Prostate gland (tissue), 2 donors: Measurements from ENCODE around the gene CAB39. TPM values are rescaled to one million over a fixed set of nuclear protein-coding genes. Genes with fewer than 3 reads are reported as not detected.

Source experiments
- DNase-seq: peaks from one replicate; pipeline ENCODE4 v3.0.0-alpha.2; 2019; ENCODE audit warnings: low spot score
- H3K27ac ChIP-seq, 2 donors: fragments of 200-600 bp; sonication (generic); 2 replicates each; pipeline ENCODE4 v1.5.1; 2017 to 2019
- H3K27me3 ChIP-seq: fragments of 200-600 bp; sonication (generic); replicated peaks from 2 replicates; pipeline ENCODE4 v1.5.1; 2019; ENCODE audit not compliant: insufficient read depth
- H3K36me3 ChIP-seq, 2 donors: fragments of 200-600 bp; sonication (generic); 1 replicate in 1 of 2; 2 replicates in 1 of 2; pipeline versions ENCODE4 v1.5.1 to v1.8.1; 2017 to 2019
- H3K4me1 ChIP-seq: fragments of 200-600 bp; sonication (generic); replicated peaks from 2 replicates; pipeline ENCODE4 v1.5.1; 2019
- H3K4me3 ChIP-seq, 2 donors: fragments of 200-600 bp; sonication (generic); 2 replicates each; pipeline ENCODE4 v1.5.1; 2017 to 2019
- H3K9me3 ChIP-seq: fragments of 200-600 bp; sonication (generic); 2 replicates; pipeline ENCODE4 v1.5.1; 2017
- CTCF ChIP-seq, 4 experiments: fragments of 200-600 bp in 2 of 4; fragments of 450-650 bp in 2 of 4; sonication (generic) in 2 of 4; IDR thresholded peaks; 1 replicate in 3 of 4; 2 replicates in 1 of 4; pipeline ENCODE4 v1.5.1; 2016 to 2019; ENCODE audit warnings: antibody characterized with exemption in 4 of 4, mild to moderate bottlenecking in 2 of 4, moderate library complexity in 2 of 4
- POLR2A ChIP-seq: fragments of 450-650 bp; IDR thresholded peaks from one replicate; pipeline ENCODE4 v1.6.1; 2016; ENCODE audit warnings: antibody characterized with exemption, mild to moderate bottlenecking
- POLR2AphosphoS5 ChIP-seq: sonication (generic); formaldehyde crosslinking; IDR thresholded peaks from one replicate; pipeline ENCODE4 v1.6.1; 2017; ENCODE audit warnings: antibody characterized with exemption
- WGBS: methylation state at CpG from one replicate; pipeline ENCODE4 v1.1.5; 2018; 5-methylcytosine and 5-hydroxymethylcytosine counted together
- intact Hi-C: fragments of 100-400 bp; cut with DNase I; formaldehyde crosslinking; loops from one replicate; pipeline ENCODE4 v1.14.2; 2022
- total RNA-seq, 2 donors: library from RNA; depleted of rRNA; stranded (reverse); fragments of >200 nt; gene quantifications; one replicate each; pipeline ENCODE4 v1.1.0, GENCODE V29; 2016

CAB39 gene
- total RNA-seq, 2 donors from 2014 or later = 75.4 to 105 TPM

GRCh38 chr2:230778350-230779063, 65.9 kb downstream of the CAB39 start:
- H3K27me3 ChIP-seq = no peaks in the 10 kb centered on the region
- TF ChIP-seq POLR2A = no peak
- TF ChIP-seq POLR2AphosphoS5 = no peak
- no peak for TF ChIP-seq CTCF (IDR thresholded peaks at IDR 0.05)
- no peaks in the 10 kb centered on the region for H3K4me1 ChIP-seq
- intact Hi-C loops = no loop called here
- WGBS = 83% methylated on average over 8 of the region's 8 CpGs
- H3K4me3 ChIP-seq = no peak overlapping the region
- no peak for DNase-seq
- H3K27ac ChIP-seq = no peak overlapping the region
- H3K36me3 ChIP-seq = no peaks in the 10 kb centered on the region
- no peaks in the 10 kb centered on the region for H3K9me3 ChIP-seq

- Histone ChIP-seq H3K36me3 (no peaks in the 10 kb centered on the region), H3K4me3 (no peak overlapping the region), H3K27ac (no peak overlapping the region), H3K4me1 (no peaks in the 10 kb centered on the region), H3K27me3 (no peaks in the 10 kb centered on the region), H3K9me3 (no peaks in the 10 kb centered on the region)
- no peak for DNase-seq
- TF ChIP-seq POLR2A (no peak), CTCF (IDR thresholded peaks at IDR 0.05) (no peak), POLR2AphosphoS5 (no peak)
- WGBS = 80% methylated on average over 3 of the region's 3 CpGs
- intact Hi-C loops = no loop called here
Observed at GRCh38 chr2:230779126-230779525, 66.5 kb downstream of the CAB39 start.

- DNase-seq = no peak
- intact Hi-C loops = no loop called here
- Histone ChIP-seq H3K27ac (no peak overlapping the region), H3K4me1 (no peaks in the 10 kb centered on the region), H3K4me3 (no peak overlapping the region), H3K9me3 (no peaks in the 10 kb centered on the region), H3K36me3 (no peaks in the 10 kb centered on the region), H3K27me3 (no peaks in the 10 kb centered on the region)
- no peak for TF ChIP-seq CTCF (IDR thresholded peaks at IDR 0.05)
- TF ChIP-seq POLR2A = no peak
- TF ChIP-seq POLR2AphosphoS5 = no peak
- WGBS = 88% methylated on average over 1 of the region's 1 CpG
Observed at GRCh38 chr2:230779607-230780006, 67.0 kb downstream of the CAB39 start.

- H3K4me1 ChIP-seq = no peaks in the 10 kb centered on the region
- WGBS = 49% methylated on average over 5 of the region's 5 CpGs
Observed at GRCh38 chr2:230781130-230781797, 68.6 kb downstream of the CAB39 start.

More at GRCh38 chr2:230781130-230781797, 68.6 kb downstream of the CAB39 start:
- no peaks in the 10 kb centered on the region for H3K9me3 ChIP-seq
- no peak for DNase-seq
- H3K36me3 ChIP-seq = no peaks in the 10 kb centered on the region
- H3K27me3 ChIP-seq = no peaks in the 10 kb centered on the region
- no peak overlapping the region for H3K4me3 ChIP-seq
- intact Hi-C loops = no loop called here
- H3K27ac ChIP-seq = no peak overlapping the region
- TF ChIP-seq POLR2AphosphoS5 (no peak), CTCF (IDR thresholded peaks at IDR 0.05) (no peak)
